SH-SY5Y (cell line): Measurements from ENCODE around the gene SCPEP1.

Experiments
- GATA2 ChIP-seq: IDR thresholded peaks from 2 replicates; pipeline ENCODE4 v1.6.1; 2011; ENCODE audit warnings: mild to moderate bottlenecking, low read depth, low read length
- GATA3 ChIP-seq: IDR thresholded peaks from 2 replicates; pipeline ENCODE4 v1.6.1; 2011; ENCODE audit warnings: low read depth, mild to moderate bottlenecking, low read length, moderate library complexity

GRCh38 chr17:56933151-56933745, 44.7 kb upstream of the SCPEP1 start:
- TF ChIP-seq GATA3 (no peak), GATA2 (no peak)
